Fibroblast of villous mesenchyme (primary cell): ENCODE measurements around the gene C4orf36. TPM values are rescaled to one million over a fixed set of nuclear protein-coding genes. Genes with fewer than 3 reads are reported as not detected.
"Not testable (repeated sequence)": the region's sequence is repeated elsewhere in the genome, so short reads cannot be mapped to it uniquely, and the experiment has no call there.

Experiments used
- DNase-seq: peaks from one replicate; pipeline ENCODE4 v3.0.0-alpha.2; 2010; ENCODE audit warnings: low read depth
- H3K4me3 ChIP-seq: 2 replicates; pipeline ENCODE4 v1.5.1; 2011; ENCODE audit warnings: low read depth, mild to moderate bottlenecking, low read length
- CTCF ChIP-seq: IDR thresholded peaks from 2 replicates; pipeline ENCODE4 v1.5.1; 2012; ENCODE audit warnings: low read depth, mild to moderate bottlenecking, low read length; ENCODE audit not compliant: insufficient read depth
- total RNA-seq: library from RNA; depleted of rRNA; stranded (reverse); fragments of >200 nt; gene quantifications from 2 replicates; pipeline ENCODE4 v1.2.3, GENCODE V29; 2012

The C4orf36 gene
- total RNA-seq, 1 donor: 1.3 TPM

GRCh38 chr4:86878640-86879039, 13.6 kb downstream of the C4orf36 start:
- no peak for DNase-seq
- TF ChIP-seq CTCF: no peak
- no peak overlapping the region for H3K4me3 ChIP-seq

DNA sequence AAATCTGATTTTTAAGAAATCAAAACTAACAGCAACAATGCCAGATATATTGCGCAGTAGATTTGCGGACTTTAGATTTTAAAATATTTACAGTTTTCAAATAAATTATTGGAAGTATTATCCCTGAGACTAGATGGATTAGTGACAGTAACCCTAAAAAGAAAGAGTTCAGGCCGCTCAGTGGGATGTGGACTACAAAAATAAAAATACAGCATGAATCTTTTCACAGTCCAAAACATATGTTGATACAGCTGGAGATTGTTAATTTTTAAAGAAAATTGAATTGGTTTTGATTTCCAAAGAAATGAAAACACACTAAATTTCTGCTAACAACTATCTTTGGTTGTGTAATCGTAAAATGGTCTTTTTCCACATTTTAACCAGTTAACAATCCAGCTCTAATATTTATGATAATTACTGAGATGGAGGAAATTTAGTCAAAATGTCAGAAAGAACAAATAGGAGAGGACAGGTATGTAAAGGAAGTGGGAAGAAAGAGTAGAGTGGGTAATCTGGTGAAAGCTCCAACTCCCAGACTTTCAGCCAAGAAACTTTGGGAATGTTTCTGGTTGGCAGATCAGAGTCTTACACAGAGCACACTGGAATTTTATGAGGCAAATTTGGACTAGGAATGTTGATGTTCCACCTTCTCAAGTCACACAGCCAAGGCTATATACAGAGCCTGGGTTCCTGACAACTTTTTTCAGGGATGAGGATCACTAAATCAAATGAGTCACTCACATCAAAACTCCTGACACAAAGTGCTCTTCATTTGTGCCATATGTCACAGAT, 15.1 kb downstream of the C4orf36 start:
- peak; percentile 26 for DNase-seq
- no peak overlapping the region for H3K4me3 ChIP-seq
- no peak for TF ChIP-seq CTCF

DNA sequence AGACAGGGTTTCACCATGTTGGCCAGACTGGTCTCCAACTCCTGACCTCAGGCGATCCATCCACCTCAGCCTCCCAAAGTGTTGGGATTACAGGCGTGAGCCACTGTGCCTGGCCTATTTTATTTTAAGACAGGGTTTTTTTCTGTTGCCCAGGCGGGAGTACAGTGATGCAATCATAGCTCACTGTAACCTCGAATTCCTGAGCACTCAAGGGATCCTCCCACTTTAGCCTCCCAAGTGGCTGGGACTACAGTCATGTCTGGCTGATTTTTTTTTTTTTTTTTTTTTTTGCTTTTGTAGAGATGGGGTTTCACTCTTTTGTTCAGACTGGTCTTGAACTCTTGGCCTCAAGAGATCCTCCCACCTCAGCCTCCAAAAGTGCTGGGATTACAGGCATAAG, 16.8 kb downstream of the C4orf36 start:
- DNase-seq: peak; percentile 9
- not testable (repeated sequence) for H3K4me3 ChIP-seq

DNA sequence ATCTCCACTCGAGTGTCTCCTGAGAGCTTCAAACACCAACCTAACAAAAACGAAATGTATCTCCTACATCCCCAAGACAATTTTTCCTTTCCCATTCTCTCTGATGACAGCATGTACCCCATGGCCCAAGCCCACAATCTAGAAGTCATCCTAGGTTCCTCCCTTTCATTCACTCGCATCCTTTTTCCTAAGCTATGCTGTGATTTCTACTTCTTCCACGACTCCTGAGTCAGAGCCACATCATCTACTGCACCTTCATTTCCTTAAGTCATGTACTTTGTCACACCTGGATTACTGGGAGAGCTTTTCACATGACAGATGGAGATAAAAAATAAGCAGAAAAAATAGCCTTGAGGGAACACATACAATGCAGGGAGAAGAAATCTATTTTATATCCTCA, 20.1 kb downstream of the C4orf36 start:
- no peak for DNase-seq
- TF ChIP-seq CTCF: no peak
- no peak overlapping the region for H3K4me3 ChIP-seq

GRCh38 chr4:86870442-86871069, 21.7 kb downstream of the C4orf36 start:
- no peak overlapping the region for H3K4me3 ChIP-seq
- no peak for TF ChIP-seq CTCF
- no peak for DNase-seq

DNA sequence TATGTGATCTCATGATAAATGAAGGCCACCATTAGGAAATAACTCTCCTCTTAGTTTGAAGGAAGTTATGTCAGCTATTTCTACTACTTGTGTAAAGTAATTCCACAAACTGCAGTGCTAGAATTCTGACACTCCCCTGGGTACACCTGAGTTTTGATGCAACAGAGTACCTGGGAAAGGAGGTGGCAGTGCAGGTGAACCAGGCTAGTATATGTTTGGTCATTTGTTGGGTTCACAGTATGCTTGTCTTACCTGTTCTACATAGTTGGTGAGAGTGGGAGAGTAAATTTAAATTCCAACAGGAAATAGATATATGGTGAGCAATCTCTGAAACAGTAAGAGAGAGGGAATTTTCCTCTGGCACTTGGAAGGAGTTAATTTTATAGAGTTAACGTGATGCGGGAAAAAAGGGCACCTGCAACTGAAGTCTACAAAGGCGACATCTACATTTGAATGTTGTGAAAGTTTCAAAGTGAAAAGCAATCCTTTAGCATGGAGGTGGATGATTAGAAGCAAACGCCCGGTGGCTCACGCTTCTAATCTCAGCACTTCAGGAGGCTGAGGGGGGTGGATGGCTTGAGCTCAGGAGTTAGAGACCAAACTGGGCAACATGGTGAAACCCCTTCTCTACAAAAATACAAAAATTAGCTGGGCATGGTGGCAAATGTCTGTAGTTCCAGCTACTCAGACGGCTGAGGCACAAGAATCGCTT, 34.7 kb downstream of the C4orf36 start:
- DNase-seq: no peak
- H3K4me3 ChIP-seq: no peak overlapping the region
- no peak for TF ChIP-seq CTCF

- H3K4me3 ChIP-seq: no peak overlapping the region
- DNase-seq: peak; percentile 39
- TF ChIP-seq CTCF: no peak
Observed at GRCh38 chr4:86856896-86857295, 35.3 kb downstream of the C4orf36 start.
